HCT116 (cell line): Measurements from ENCODE around the gene COMMD1. TPM values are rescaled to one million over a fixed set of nuclear protein-coding genes. Genes with fewer than 3 reads are reported as not detected.

Experiments used
- ATAC-seq: fragments of 200-7000 bp; cut with Tn5 transposase; 2 replicates; pipeline ENCODE4 v1.9.1; 2020; ENCODE audit warnings: mild to moderate bottlenecking, moderate library complexity
- BruUV-seq: library from RNA; stranded (reverse); fragments of 400-500 nt; replicated peaks from 2 replicates; lab custom pipeline; 2021; lab: Mats Ljungman, UMichigan
- CTCF ChIA-PET: fragments of 300-600 bp; sonication (Branson Sonifier 250); formaldehyde crosslinking; loops from one replicate; lab custom pipeline; 2021; ENCODE audit warnings: antibody characterized with exemption; lab: Charles Lee
- POLR2A ChIA-PET: fragments of 300-600, 350-600 bp; sonication (Branson Sonifier 250); formaldehyde crosslinking; loops from one replicate; lab custom pipeline; 2021; ENCODE audit warnings: antibody characterized with exemption; lab: Charles Lee
- RAD21 ChIA-PET, 2 experiments: fragments of 300-600 bp; sonication (Branson Sonifier 250); formaldehyde crosslinking; loops; one replicate each; lab custom pipeline; 2023; ENCODE audit warnings: low total read pairs in 2 of 2; ENCODE audit not compliant: uncharacterized antibody in 2 of 2, unreplicated experiment in 2 of 2, low non-redundant PET in 1 of 2; lab: Charles Lee
- DNase-seq: peaks from one replicate; pipeline ENCODE4 v3.0.0-alpha.2; 2010; ENCODE audit warnings: low read depth, low spot score
- H2AFZ ChIP-seq: fragments of 200-600 bp; shearing (Covaris generic), sonication (generic); 2 replicates; pipeline ENCODE4 v1.6.1; 2017; ENCODE audit warnings: low read depth, mixed run types, mixed read lengths, antibody characterized with exemption, low read length; ENCODE audit not compliant: poor library complexity, severe bottlenecking
- H3K27ac ChIP-seq: 2 replicates; pipeline ENCODE4 v1.5.1; 2012; ENCODE audit warnings: low read depth, low read length
- H3K27me3 ChIP-seq: fragments of 200-600 bp; sonication (generic); 2 replicates; pipeline ENCODE4 v1.6.1; 2016; ENCODE audit warnings: mixed run types, low read length, mixed read lengths; ENCODE audit not compliant: insufficient read depth
- H3K36me3 ChIP-seq, 2 experiments: fragments of 200-500 bp in 1 of 2; fragments of 200-600 bp in 1 of 2; sonication (Bioruptor generic) in 1 of 2; sonication (generic) in 1 of 2; 2 replicates each; pipeline versions ENCODE4 v1.5.1 to v1.6.1; 2014 to 2016; ENCODE audit warnings: low read length in 2 of 2, inconsistent platforms in 1 of 2, mixed read lengths in 1 of 2, mixed run types in 1 of 2; ENCODE audit not compliant: insufficient read depth in 2 of 2, control insufficient read depth in 1 of 2
- H3K4me1 ChIP-seq, 2 experiments: fragments of 200-600 bp in 1 of 2; sonication (generic) in 1 of 2; 2 replicates each; pipeline versions ENCODE4 v1.5.1 to v1.6.1; 2012 to 2017; ENCODE audit warnings: low read length in 2 of 2, inconsistent platforms in 1 of 2, mild to moderate bottlenecking in 1 of 2, mixed read lengths in 1 of 2, mixed run types in 1 of 2, moderate library complexity in 1 of 2; ENCODE audit not compliant: insufficient read depth in 2 of 2, control insufficient read depth in 1 of 2
- H3K4me2 ChIP-seq: fragments of 200-600 bp; sonication (generic); 2 replicates; pipeline ENCODE4 v1.6.1; 2017; ENCODE audit warnings: mixed run types, low read length, mixed read lengths
- H3K4me3 ChIP-seq, 2 experiments: fragments of 200-600 bp in 1 of 2; sonication (generic) in 1 of 2; replicated peaks in 1 of 2; 2 replicates each; pipeline ENCODE4 v1.5.1; 2011 to 2016; ENCODE audit warnings: low read length in 2 of 2, control low read depth in 1 of 2, low read depth in 1 of 2, mild to moderate bottlenecking in 1 of 2, mixed read lengths in 1 of 2, mixed run types in 1 of 2
- H3K79me2 ChIP-seq: fragments of 200-600 bp; sonication (generic); 2 replicates; pipeline ENCODE4 v1.6.1; 2017; ENCODE audit warnings: mild to moderate bottlenecking, mixed run types, low read length, moderate library complexity, mixed read lengths; ENCODE audit not compliant: insufficient read depth
- H3K9ac ChIP-seq: fragments of 200-600 bp; sonication (generic); 2 replicates; pipeline ENCODE4 v1.6.1; 2016; ENCODE audit warnings: low read length, mixed read lengths
- H3K9me2 ChIP-seq: fragments of 200-600 bp; sonication (generic), shearing (Covaris generic); 2 replicates; pipeline ENCODE4 v1.6.1; 2017; ENCODE audit warnings: mixed run types, mild to moderate bottlenecking, moderate library complexity; ENCODE audit not compliant: insufficient read depth
- H3K9me3 ChIP-seq, 2 experiments: fragments of 200-500 bp in 1 of 2; fragments of 200-600 bp in 1 of 2; sonication (Bioruptor generic) in 1 of 2; sonication (generic) in 1 of 2; 2 replicates each; pipeline ENCODE4 v1.6.1; 2014 to 2017; ENCODE audit warnings: low read length in 2 of 2, mixed read lengths in 2 of 2, inconsistent platforms in 1 of 2, low read depth in 1 of 2, mild to moderate bottlenecking in 1 of 2, mixed run types in 1 of 2, moderate library complexity in 1 of 2; ENCODE audit not compliant: control insufficient read depth in 1 of 2, insufficient read depth in 1 of 2
- H4K20me1 ChIP-seq: fragments of 200-600 bp; sonication (generic), shearing (Covaris generic); 2 replicates; pipeline ENCODE4 v1.6.1; 2017; ENCODE audit warnings: mixed run types, mild to moderate bottlenecking, moderate library complexity; ENCODE audit not compliant: insufficient read depth
- ATF3 ChIP-seq: IDR thresholded peaks from 2 replicates; pipeline ENCODE4 v1.6.1; 2012
- CBX3 ChIP-seq: IDR thresholded peaks from 2 replicates; pipeline ENCODE4 v1.6.1; 2012; ENCODE audit warnings: low read depth
- ELF1 ChIP-seq: IDR thresholded peaks from 2 replicates; pipeline ENCODE4 v1.6.1; 2012; ENCODE audit warnings: low read depth, borderline replicate concordance
- EZH2phosphoT487 ChIP-seq: fragments of 200-600 bp; IDR thresholded peaks from 2 replicates; pipeline ENCODE4 v1.6.1; 2018; ENCODE audit warnings: antibody characterized with exemption, borderline replicate concordance
- FOSL1 ChIP-seq: IDR thresholded peaks from 2 replicates; pipeline ENCODE4 v1.6.1; 2012; ENCODE audit warnings: low read depth
- JUND ChIP-seq: IDR thresholded peaks from 2 replicates; pipeline ENCODE4 v1.6.1; 2012
- MAX ChIP-seq: IDR thresholded peaks from 2 replicates; pipeline ENCODE4 v1.6.1; 2012
- POLR2A ChIP-seq: IDR thresholded peaks from 2 replicates; pipeline ENCODE4 v1.7.0; 2011; ENCODE audit warnings: borderline replicate concordance; ENCODE audit not compliant: insufficient read depth, insufficient read length; ENCODE audit errors: extremely low read depth
- POLR2AphosphoS5 ChIP-seq: IDR thresholded peaks from 2 replicates; pipeline ENCODE4 v1.6.1; 2011; ENCODE audit warnings: mild to moderate bottlenecking, low read depth, low read length, moderate library complexity
- SIN3A ChIP-seq: IDR thresholded peaks from 2 replicates; pipeline ENCODE4 v1.6.1; 2012; ENCODE audit warnings: low read depth
- SP1 ChIP-seq: IDR thresholded peaks from 2 replicates; pipeline ENCODE4 v1.6.1; 2012; ENCODE audit warnings: low read depth
- SRF ChIP-seq: IDR thresholded peaks from 2 replicates; pipeline ENCODE4 v1.6.1; 2012; ENCODE audit warnings: low read depth
- TCF7L2 ChIP-seq: IDR thresholded peaks from 2 replicates; pipeline ENCODE4 v1.7.0; 2011; ENCODE audit warnings: borderline replicate concordance, inconsistent platforms; ENCODE audit not compliant: insufficient read depth, insufficient read length; ENCODE audit errors: extremely low read depth
- YY1 ChIP-seq: IDR thresholded peaks from 2 replicates; pipeline ENCODE4 v1.6.1; 2011; ENCODE audit warnings: low read length, low read depth, moderate library complexity, mild to moderate bottlenecking; ENCODE audit not compliant: insufficient replicate concordance; ENCODE audit errors: extremely low read depth
- ZBTB33 ChIP-seq: IDR thresholded peaks from 2 replicates; pipeline ENCODE4 v1.6.1; 2011; ENCODE audit warnings: mild to moderate bottlenecking, low read length, moderate library complexity; ENCODE audit not compliant: insufficient replicate concordance; ENCODE audit errors: extremely low read depth
- ZNF274 ChIP-seq: fragments of 200-500 bp; sonication (Bioruptor generic); IDR thresholded peaks from 2 replicates; pipeline ENCODE4 v1.6.1; 2014; ENCODE audit warnings: mild to moderate bottlenecking, low read depth, low read length, inconsistent platforms
- intact Hi-C: fragments of 100-400 bp; cut with micrococcal nuclease; formaldehyde crosslinking; loops from 2 replicates; pipeline ENCODE4 v1.10.0; 2022
- total RNA-seq: library from RNA; stranded (reverse); gene quantifications from one replicate; pipeline ENCODE4 v1.2.1, GENCODE V29; 2021; ENCODE audit not compliant: unreplicated experiment

COMMD1 gene
- total RNA-seq, 1 experiment from 2014 or later = 16.1 TPM

- H3K4me3 ChIP-seq = no peak overlapping the region
- TF ChIP-seq ELF1 = no peak
- no peak for TF ChIP-seq ATF3
- TF ChIP-seq FOSL1 = no peak
- TF ChIP-seq JUND = no peak
- no peak for TF ChIP-seq ZNF274
- no peak for TF ChIP-seq POLR2A
- TF ChIP-seq CBX3 = no peak
- TF ChIP-seq EZH2phosphoT487 = no peak
- TF ChIP-seq SP1 = no peak
- no peak for TF ChIP-seq SRF
- ATAC-seq (no peak), DNase-seq (no peak)
- no peaks in the 10 kb centered on the region; a peak in 1 of 4 replicates for H3K9me3 ChIP-seq
- no peaks in the 10 kb centered on the region for H3K4me1 ChIP-seq
- POLR2A ChIA-PET = no interaction called here
- intact Hi-C loops = no loop called here
- BruUV-seq = no TSS peak
- H4K20me1 ChIP-seq = no peaks in the 10 kb centered on the region
- H3K9me2 ChIP-seq = no peaks in the 10 kb centered on the region; the same call in 1 of the 2 replicates
- CTCF ChIA-PET = no interaction called here
- RAD21 ChIA-PET = no interaction called here
- no peak overlapping the region for H3K27ac ChIP-seq
- no peaks in the 10 kb centered on the region for H3K36me3 ChIP-seq
- no peaks in the 10 kb centered on the region for H3K27me3 ChIP-seq
- H3K4me2 ChIP-seq = no peak overlapping the region
- no peak overlapping the region for H2AFZ ChIP-seq
- no peaks in the 10 kb centered on the region for H3K79me2 ChIP-seq
- H3K9ac ChIP-seq = no peak overlapping the region
Measured at GRCh38 chr2:61980758-61981157, 75.3 kb downstream of the COMMD1 start.

GRCh38 chr2:61984682-61985081 lies 79.2 kb downstream of the COMMD1 start:
- Histone ChIP-seq H3K4me2 (no peak overlapping the region), H3K4me3 (no peak overlapping the region), H3K9me3 (no peaks in the 10 kb centered on the region; a peak in 1 of 4 replicates), H3K9ac (no peak overlapping the region), H2AFZ (no peak overlapping the region), H3K9me2 (no peaks in the 10 kb centered on the region; the same call in 1 of the 2 replicates), H4K20me1 (no peaks in the 10 kb centered on the region), H3K27ac (no peak overlapping the region), H3K79me2 (no peaks in the 10 kb centered on the region), H3K4me1 (peaks cover 6 to 11% of the 10 kb centered on the region in 2 experiments), H3K36me3 (no peaks in the 10 kb centered on the region), H3K27me3 (no peaks in the 10 kb centered on the region)
- BruUV-seq = no TSS peak
- no peak for ATAC-seq
- ChIA-PET POLR2A (no interaction called here), CTCF (interaction anchor here (0.7 kb wide), 1 partner anchor 9 kb away, joined by 3 read pairs; no protein-coding TSS in a partner anchor), RAD21 (no interaction called here)
- intact Hi-C loops = no loop called here
- TF ChIP-seq POLR2AphosphoS5 (no peak), SIN3A (no peak), TCF7L2 (no peak), SP1 (no peak), YY1 (no peak), MAX (no peak), POLR2A (no peak), CBX3 (no peak), ZBTB33 (no peak)
- no peak for DNase-seq
